Kidney (tissue), 14 donors: Measurements from ENCODE around the gene PBX3. TPM values are rescaled to one million over a fixed set of nuclear protein-coding genes. Genes with fewer than 3 reads are reported as not detected.

Experiments
- DNase-seq, 5 donors: peaks; one replicate each; pipeline ENCODE4 v3.0.0-alpha.2; 2013 to 2020
- FAIRE-seq: peaks from 2 replicates; lab custom pipeline; 2012; peaks lifted over from hg19 to GRCh38; lab: Jason Lieb, UNC
- H3K27ac ChIP-seq, 2 donors: one replicate each; pipeline ENCODE4 v1.7.0; 2013; ENCODE audit warnings: low read depth in 2 of 2, low read length in 2 of 2, inconsistent platforms in 1 of 2
- H3K27me3 ChIP-seq: one replicate; pipeline ENCODE4 v1.7.1; 2013; ENCODE audit warnings: low read length, inconsistent platforms; ENCODE audit not compliant: control insufficient read depth, insufficient read depth
- H3K36me3 ChIP-seq, 3 donors: one replicate each; pipeline versions ENCODE4 v1.7.0 to v1.7.1; 2013; ENCODE audit warnings: low read length in 3 of 3, control low read depth in 1 of 3, inconsistent platforms in 1 of 3; ENCODE audit not compliant: insufficient read depth in 3 of 3, control insufficient read depth in 2 of 3
- H3K4me1 ChIP-seq, 3 donors: one replicate each; pipeline versions ENCODE4 v1.7.0 to v1.7.1; 2013; ENCODE audit warnings: low read length in 3 of 3, inconsistent platforms in 1 of 3, low read depth in 1 of 3; ENCODE audit not compliant: control insufficient read depth in 2 of 3, insufficient read depth in 2 of 3
- H3K4me3 ChIP-seq, 3 donors: one replicate each; pipeline versions ENCODE4 v1.7.0 to v1.8.1; 2013; ENCODE audit warnings: low read length in 3 of 3, control low read depth in 1 of 3, inconsistent platforms in 1 of 3
- H3K9ac ChIP-seq, 3 donors: one replicate each; pipeline versions ENCODE4 v1.7.0 to v1.7.1; 2013; ENCODE audit warnings: low read length in 3 of 3, control low read depth in 1 of 3, inconsistent platforms in 1 of 3
- H3K9me3 ChIP-seq, 3 donors: one replicate each; pipeline versions ENCODE4 v1.7.0 to v1.7.1; 2013; ENCODE audit warnings: low read length in 3 of 3, control low read depth in 1 of 3, inconsistent platforms in 1 of 3; ENCODE audit not compliant: control insufficient read depth in 2 of 3, insufficient read depth in 1 of 3
- CTCF ChIP-seq: IDR thresholded peaks from 3 replicates; pipeline ENCODE4 v1.5.1; 2012; ENCODE audit warnings: mild to moderate bottlenecking, moderate library complexity, borderline replicate concordance; ENCODE audit not compliant: insufficient read depth; ENCODE audit errors: extremely low read depth
- intact Hi-C: fragments of 100-400 bp; cut with DNase I; formaldehyde crosslinking; loops from one replicate; pipeline ENCODE4 v1.11.1; 2022
- polyA plus RNA-seq: library from polyadenylated mRNA; stranded (reverse); fragments of 350-450 nt; fragmentation: Illumina TruSeq; extraction: RNeasy Lipid Tissue Mini Kit (QIAGEN cat#74804); gene quantifications from one replicate; pipeline ENCODE4 v1.2.3, GENCODE V29; 2014; ENCODE audit warnings: low read depth, low replicate concordance; ENCODE audit not compliant: insufficient read depth
- total RNA-seq: library from RNA; stranded (reverse); fragmentation: NEBNext Ultra II Directional; extraction: Animal tissue kit (Norgen Biotek cat#: 25700); gene quantifications from one replicate; pipeline ENCODE4 v1.2.1, GENCODE V29; 2021
- donor health status: control.
- donor health status: control.
- donor health status: control.
- donor health status: control.
- donor health status: control.
- donor health status: DM: yes; HTN: yes; CAD: no.
- donor health status: Normal renal cell carcinoma (clear cell type).

PBX3 gene
- total and polyA plus RNA-seq, 2 donors from 2014 or later, result 10.2 to 23.6 TPM

GRCh38 chr9:125842242-125842641 lies 95.1 kb downstream of the PBX3 start:
- DNase-seq (no peak), FAIRE-seq (no peak)
- H3K4me3 ChIP-seq, result no peak overlapping the region
- H3K9me3 ChIP-seq, result no peaks in the 10 kb centered on the region
- intact Hi-C loops, result no loop called here
- H3K9ac ChIP-seq, result no peak overlapping the region
- no peak overlapping the region for H3K27ac ChIP-seq
- no peaks in the 10 kb centered on the region for H3K36me3 ChIP-seq
- no peaks in the 10 kb centered on the region for H3K4me1 ChIP-seq
- H3K27me3 ChIP-seq, result no peaks in the 10 kb centered on the region
- TF ChIP-seq CTCF, result no peak

- no peaks in the 10 kb centered on the region for H3K9me3 ChIP-seq
- no peak overlapping the region for H3K9ac ChIP-seq
- FAIRE-seq (no peak), DNase-seq (peak in 4 of 5 donors; percentile 46 to 73 (median 56))
- H3K36me3 ChIP-seq, result no peaks in the 10 kb centered on the region
- H3K27ac ChIP-seq, result no peak overlapping the region
- no peak for TF ChIP-seq CTCF
- no peaks in the 10 kb centered on the region for H3K27me3 ChIP-seq
- no peak overlapping the region for H3K4me3 ChIP-seq
- intact Hi-C loops, result no loop called here
- no peaks in the 10 kb centered on the region for H3K4me1 ChIP-seq
Observed at GRCh38 chr9:125843646-125844045, 96.5 kb downstream of the PBX3 start.

GRCh38 chr9:125844611-125845010 lies 97.4 kb downstream of the PBX3 start:
- H3K9ac ChIP-seq, result no peak overlapping the region
- TF ChIP-seq CTCF, result no peak
- intact Hi-C loops, result no loop called here
- DNase-seq, result peak in 3 of 5 donors; percentile 12 to 52 (median 38)
- FAIRE-seq, result no peak
- H3K36me3 ChIP-seq, result no peaks in the 10 kb centered on the region
- no peak overlapping the region for H3K4me3 ChIP-seq
- no peak overlapping the region for H3K27ac ChIP-seq
- H3K27me3 ChIP-seq, result no peaks in the 10 kb centered on the region
- H3K9me3 ChIP-seq, result no peaks in the 10 kb centered on the region
- H3K4me1 ChIP-seq, result no peaks in the 10 kb centered on the region

GRCh38 chr9:125845271-125845808 lies 98.2 kb downstream of the PBX3 start:
- H3K9ac ChIP-seq, result no peak overlapping the region
- no peak overlapping the region for H3K27ac ChIP-seq
- H3K9me3 ChIP-seq, result no peaks in the 10 kb centered on the region
- DNase-seq (no peak), FAIRE-seq (no peak)
- H3K4me3 ChIP-seq, result no peak overlapping the region
- intact Hi-C loops, result no loop called here
- no peaks in the 10 kb centered on the region for H3K4me1 ChIP-seq
- no peaks in the 10 kb centered on the region for H3K36me3 ChIP-seq
- no peak for TF ChIP-seq CTCF
- H3K27me3 ChIP-seq, result no peaks in the 10 kb centered on the region
